ENCODE data around the gene RASGRF2.
"Not testable (repeated sequence)": the region's sequence is repeated elsewhere in the genome, so short reads cannot be mapped to it uniquely, and the experiment has no call there.

Gene RASGRF2

GRCh38 chr5:81027481-81028058 is 67.4 kb downstream of the RASGRF2 start:
- Histone ChIP-seq H3K9me3 (ENCODE audit: control insufficient read depth, low read length) (no peaks in the 10 kb centered on the region), H3K36me3 (ENCODE audit: control insufficient read depth, insufficient read depth, low read length) (no peaks in the 10 kb centered on the region)
- TF ChIP-seq CTCF (IDR thresholded peaks at IDR 0.05) = no peak

GRCh38 chr5:81028888-81029287 is 68.7 kb downstream of the RASGRF2 start:
- not testable (repeated sequence) for H3K79me2 ChIP-seq; H3K4me1 ChIP-seq; H2AFZ ChIP-seq; H3K9me3 ChIP-seq (ENCODE audit: control insufficient read depth, low read length); H3K27me3 ChIP-seq (ENCODE audit: control insufficient read depth, insufficient read depth, low read length); H3K27ac ChIP-seq; H3K4me2 ChIP-seq (ENCODE audit: low read length); H3K9ac ChIP-seq; H3K36me3 ChIP-seq (ENCODE audit: control insufficient read depth, insufficient read depth, low read length); H3K4me3 ChIP-seq (ENCODE audit: low read depth, low read length)

More at GRCh38 chr5:81027481-81028058, 67.4 kb downstream of the RASGRF2 start:
- Histone ChIP-seq H3K79me2 (no peaks in the 10 kb centered on the region), H3K4me1 (no peaks in the 10 kb centered on the region), H3K4me3 (ENCODE audit: low read depth, low read length) (no peak overlapping the region), H3K9ac (no peak overlapping the region), H3K4me2 (ENCODE audit: low read length) (no peak overlapping the region), H2AFZ (no peak overlapping the region), H3K27ac (no peak overlapping the region), H3K27me3 (ENCODE audit: control insufficient read depth, insufficient read depth, low read length) (no peaks in the 10 kb centered on the region)

- H3K4me2 ChIP-seq (ENCODE audit: low read length); H3K9me3 ChIP-seq (ENCODE audit: control insufficient read depth, low read length); H3K27me3 ChIP-seq (ENCODE audit: control insufficient read depth, insufficient read depth, low read length); H3K27ac ChIP-seq; H2AFZ ChIP-seq; H3K36me3 ChIP-seq (ENCODE audit: control insufficient read depth, insufficient read depth, low read length); H3K4me3 ChIP-seq (ENCODE audit: low read depth, low read length); H3K4me1 ChIP-seq; H3K79me2 ChIP-seq; H3K9ac ChIP-seq: not testable (repeated sequence)
Measured at GRCh38 chr5:81029736-81030135, 69.6 kb downstream of the RASGRF2 start.

GRCh38 chr5:81030236-81031034 is 70.3 kb downstream of the RASGRF2 start:
- not testable (repeated sequence) for H3K9me3 ChIP-seq (ENCODE audit: control insufficient read depth, low read length); H3K4me2 ChIP-seq (ENCODE audit: low read length); H3K79me2 ChIP-seq; H3K4me1 ChIP-seq; H3K9ac ChIP-seq; H2AFZ ChIP-seq; H3K36me3 ChIP-seq (ENCODE audit: control insufficient read depth, insufficient read depth, low read length); H3K4me3 ChIP-seq (ENCODE audit: low read depth, low read length); H3K27me3 ChIP-seq (ENCODE audit: control insufficient read depth, insufficient read depth, low read length); H3K27ac ChIP-seq

GRCh38 chr5:81035522-81035921 is 75.4 kb downstream of the RASGRF2 start:
- Histone ChIP-seq H3K79me2 (no peaks in the 10 kb centered on the region), H3K4me2 (ENCODE audit: low read length) (no peak overlapping the region), H2AFZ (no peak overlapping the region), H3K27me3 (ENCODE audit: control insufficient read depth, insufficient read depth, low read length) (no peaks in the 10 kb centered on the region), H3K9me3 (ENCODE audit: control insufficient read depth, low read length) (no peaks in the 10 kb centered on the region), H3K27ac (no peak overlapping the region), H3K4me1 (no peaks in the 10 kb centered on the region), H3K4me3 (ENCODE audit: low read depth, low read length) (no peak overlapping the region), H3K36me3 (ENCODE audit: control insufficient read depth, insufficient read depth, low read length) (no peaks in the 10 kb centered on the region), H3K9ac (no peak overlapping the region)
- no peak for TF ChIP-seq CTCF (IDR thresholded peaks at IDR 0.05)

- H3K4me3 ChIP-seq (ENCODE audit: low read depth, low read length) = no peak overlapping the region
Measured at GRCh38 chr5:81038495-81038894, 78.3 kb downstream of the RASGRF2 start.

More at GRCh38 chr5:81038495-81038894, 78.3 kb downstream of the RASGRF2 start:
- Histone ChIP-seq H3K27ac (no peak overlapping the region), H3K27me3 (ENCODE audit: control insufficient read depth, insufficient read depth, low read length) (no peaks in the 10 kb centered on the region), H3K4me1 (no peaks in the 10 kb centered on the region), H3K9me3 (ENCODE audit: control insufficient read depth, low read length) (no peaks in the 10 kb centered on the region), H3K9ac (no peak overlapping the region), H3K79me2 (no peaks in the 10 kb centered on the region), H3K4me2 (ENCODE audit: low read length) (no peak overlapping the region), H3K36me3 (ENCODE audit: control insufficient read depth, insufficient read depth, low read length) (no peaks in the 10 kb centered on the region), H2AFZ (no peak overlapping the region)
- TF ChIP-seq CTCF (IDR thresholded peaks at IDR 0.05) = no peak

Measured in parathyroid adenoma (tissue), 2 donors.